Measurements from ENCODE around the gene PRSS16. TPM values are rescaled to one million over a fixed set of nuclear protein-coding genes. Genes with fewer than 3 reads are reported as not detected.

PRSS16 gene
- total and polyA plus RNA-seq, 9 of the 15 experiments (the other 6 are each of a cell fraction or from before 2014, with no cell fraction given), result 4.5 to 21.3 (median 12.1) TPM

- TF ChIP-seq PATZ1 (CRISPR knock-in tag; IDR thresholded peaks at IDR 0.05; ENCODE audit: borderline replicate concordance), result no peak
- TF ChIP-seq ZNF57 (CRISPR knock-in tag; IDR thresholded peaks at IDR 0.05), result 0 out of 2 replicates have a peak, but pooled peaks have one; percentile 18
- TF ChIP-seq ARID3A (IDR thresholded peaks at IDR 0.05; ENCODE audit: borderline replicate concordance, low read depth, low read length), result no peak
- peak; percentile 89 for TF ChIP-seq CBFB (CRISPR knock-in tag; IDR thresholded peaks at IDR 0.05)
- no peak; the same call in 1 of the 2 replicates for TF ChIP-seq ATF1 (CRISPR knock-in tag; IDR thresholded peaks at IDR 0.05)
- peak; percentile 84 for TF ChIP-seq ATF1 (tag; IDR thresholded peaks at IDR 0.05)
- no peak for TF ChIP-seq FOSL1 (tag; conservative IDR thresholded peaks at IDR 0.05)
- peak; percentile 15; the same call in 1 of the 2 replicates for TF ChIP-seq ZBTB1 (CRISPR knock-in tag; IDR thresholded peaks at IDR 0.05; ENCODE audit: borderline replicate concordance, low read depth)
- no peak for TF ChIP-seq CREBBP (IDR thresholded peaks at IDR 0.05; ENCODE audit: low read depth, low read length)
- TF ChIP-seq STAT5A (IDR thresholded peaks at IDR 0.05; ENCODE audit: borderline replicate concordance, low read length), result no peak; the same call in 1 of the 2 replicates
- no peak for TF ChIP-seq ZNF133 (CRISPR knock-in tag; IDR thresholded peaks at IDR 0.05)
- peak; percentile 75; the same call in 1 of the 2 replicates for TF ChIP-seq PHF8 (IDR thresholded peaks at IDR 0.05; ENCODE audit: borderline replicate concordance, low read length)
- TF ChIP-seq BCL6 (CRISPR knock-in tag; IDR thresholded peaks at IDR 0.05), result no peak
- no peak for TF ChIP-seq RBM14 (IDR thresholded peaks at IDR 0.05; ENCODE audit: borderline replicate concordance, insufficient read depth, low read depth, low read length)
- no peak for TF ChIP-seq SMARCB1 (IDR thresholded peaks at IDR 0.05; ENCODE audit: insufficient read length, low read depth)
- no peak for TF ChIP-seq SFPQ (IDR thresholded peaks at IDR 0.05; ENCODE audit: low read depth, low read length)
- TF ChIP-seq STAT6 (CRISPR knock-in tag; IDR thresholded peaks at IDR 0.05), result no peak; the same call in 1 of the 2 replicates
- no peak for TF ChIP-seq ZNF174 (CRISPR knock-in tag; IDR thresholded peaks at IDR 0.05)
- TF ChIP-seq JUN (IDR thresholded peaks at IDR 0.05; ENCODE audit: borderline replicate concordance, low read depth, low read length), result peak; percentile 67; the same call in 1 of the 2 replicates
- no peak for TF ChIP-seq JUN (CRISPR knock-in tag; IDR thresholded peaks at IDR 0.05; ENCODE audit: borderline replicate concordance)
Measured at GRCh38 chr6:27251606-27252251, 4.2 kb downstream of the PRSS16 start (continued).

Data from K562 (cell line).